H9 (cell line): ENCODE data around the gene LGALS9C. TPM values are rescaled to one million over a fixed set of nuclear protein-coding genes. Genes with fewer than 3 reads are reported as not detected.
"Not testable (repeated sequence)": the region's sequence is repeated elsewhere in the genome, so short reads cannot be mapped to it uniquely, and the experiment has no call there.

ENCODE experiments used
- DNase-seq: peaks from one replicate; pipeline ENCODE4 v3.0.0-alpha.2; 2017
- H2AFZ ChIP-seq: one replicate; pipeline ENCODE4 v1.6.1; 2013; ENCODE audit warnings: mild to moderate bottlenecking, low read length, control low read depth, moderate library complexity
- H2AK5ac ChIP-seq: 2 replicates; pipeline ENCODE4 v1.6.1; 2013; ENCODE audit warnings: low read length, control low read depth, mixed read lengths; ENCODE audit not compliant: insufficient read length
- H2BK120ac ChIP-seq: one replicate; pipeline ENCODE4 v1.6.1; 2013; ENCODE audit warnings: low read depth, mild to moderate bottlenecking, low read length, control low read depth, inconsistent platforms; ENCODE audit not compliant: poor library complexity, severe bottlenecking
- H2BK12ac ChIP-seq: 2 replicates; pipeline ENCODE4 v1.6.1; 2013; ENCODE audit warnings: low read length, control low read depth, mixed read lengths, low read depth; ENCODE audit not compliant: insufficient read length
- H2BK15ac ChIP-seq: 2 replicates; pipeline ENCODE4 v1.6.1; 2013; ENCODE audit warnings: low read depth, low read length, control low read depth
- H2BK20ac ChIP-seq: one replicate; pipeline ENCODE4 v1.6.1; 2013; ENCODE audit warnings: low read depth, mild to moderate bottlenecking, low read length, control low read depth, inconsistent platforms; ENCODE audit not compliant: poor library complexity, severe bottlenecking
- H2BK5ac ChIP-seq: 2 replicates; pipeline ENCODE4 v1.6.1; 2013; ENCODE audit warnings: low read length, control low read depth, mixed read lengths; ENCODE audit not compliant: insufficient read length
- H3K14ac ChIP-seq: 2 replicates; pipeline ENCODE4 v1.6.1; 2013; ENCODE audit warnings: low read length, control low read depth; ENCODE audit not compliant: insufficient read depth
- H3K18ac ChIP-seq: 2 replicates; pipeline ENCODE4 v1.6.1; 2013; ENCODE audit warnings: low read depth, mild to moderate bottlenecking, mixed read lengths, low read length, control low read depth; ENCODE audit not compliant: insufficient read length
- H3K23ac ChIP-seq: 2 replicates; pipeline ENCODE4 v1.6.1; 2013; ENCODE audit warnings: low read length, control low read depth, mixed read lengths, low read depth; ENCODE audit not compliant: insufficient read length
- H3K23me2 ChIP-seq: 2 replicates; pipeline ENCODE4 v1.6.1; 2013; ENCODE audit warnings: low read depth, mild to moderate bottlenecking, mixed read lengths, low read length, control low read depth; ENCODE audit not compliant: insufficient read length, poor library complexity, severe bottlenecking
- H3K27ac ChIP-seq: 2 replicates; pipeline ENCODE4 v1.5.1; 2013; ENCODE audit warnings: low read length, control low read depth, mixed read lengths, low read depth; ENCODE audit not compliant: insufficient read length
- H3K27me3 ChIP-seq: 2 replicates; pipeline ENCODE4 v1.6.1; 2013; ENCODE audit warnings: low read length, control low read depth, inconsistent platforms; ENCODE audit not compliant: insufficient read depth
- H3K4ac ChIP-seq: 2 replicates; pipeline ENCODE4 v1.6.1; 2013; ENCODE audit warnings: low read depth, mild to moderate bottlenecking, control low read depth, inconsistent platforms, low read length, moderate library complexity
- H3K4me1 ChIP-seq: 2 replicates; pipeline ENCODE4 v1.6.1; 2013; ENCODE audit warnings: low read length, control low read depth, inconsistent platforms; ENCODE audit not compliant: insufficient read depth
- H3K4me2 ChIP-seq: 2 replicates; pipeline ENCODE4 v1.6.1; 2013; ENCODE audit warnings: low read length, control low read depth, mixed read lengths; ENCODE audit not compliant: insufficient read length, insufficient read depth
- H3K56ac ChIP-seq: 2 replicates; pipeline ENCODE4 v1.6.1; 2013; ENCODE audit warnings: low read depth, mild to moderate bottlenecking, mixed read lengths, low read length, control low read depth; ENCODE audit not compliant: insufficient read length
- H3K79me1 ChIP-seq: 2 replicates; pipeline ENCODE4 v1.6.1; 2013; ENCODE audit warnings: low read depth, mild to moderate bottlenecking, moderate library complexity, low read length, control low read depth, inconsistent platforms; ENCODE audit not compliant: insufficient read depth, poor library complexity, severe bottlenecking
- H3K79me2 ChIP-seq: 2 replicates; pipeline ENCODE4 v1.6.1; 2013; ENCODE audit warnings: low read length, control low read depth, inconsistent platforms; ENCODE audit not compliant: insufficient read depth
- H3K9ac ChIP-seq: 2 replicates; pipeline ENCODE4 v1.6.1; 2013; ENCODE audit warnings: low read length, control low read depth, mixed read lengths; ENCODE audit not compliant: insufficient read length; ENCODE audit errors: extremely low read depth
- H3K9me3 ChIP-seq: one replicate; pipeline ENCODE4 v1.6.1; 2013; ENCODE audit warnings: low read depth, low read length, inconsistent platforms; ENCODE audit not compliant: control insufficient read depth
- H3T11ph ChIP-seq: one replicate; pipeline ENCODE4 v1.6.1; 2013; ENCODE audit warnings: mild to moderate bottlenecking, low read length, control low read depth, inconsistent platforms
- H4K20me1 ChIP-seq: one replicate; pipeline ENCODE4 v1.6.1; 2013; ENCODE audit not compliant: control insufficient read depth, insufficient read length, insufficient read depth
- H4K5ac ChIP-seq: 2 replicates; pipeline ENCODE4 v1.6.1; 2013; ENCODE audit warnings: low read depth, mild to moderate bottlenecking, mixed read lengths, low read length, control low read depth; ENCODE audit not compliant: insufficient read length
- H4K8ac ChIP-seq: replicated peaks from 2 replicates; pipeline ENCODE4 v1.6.1; 2013; ENCODE audit warnings: low read length, control low read depth, mixed read lengths, low read depth; ENCODE audit not compliant: insufficient read length
- H4K91ac ChIP-seq: 2 replicates; pipeline ENCODE4 v1.6.1; 2013; ENCODE audit warnings: low read depth, mild to moderate bottlenecking, moderate library complexity, mixed read lengths, low read length, control low read depth; ENCODE audit not compliant: insufficient read length
- H3K27ac Mint-ChIP-seq, 3 experiments: 2 replicates in 2 of 3; 3 replicates in 1 of 3; pipeline ENCODE4 v1.8.0; 2020 to 2021; ENCODE audit warnings: mixed read lengths in 3 of 3, mild to moderate bottlenecking in 1 of 3, moderate library complexity in 1 of 3
- H3K27me3 Mint-ChIP-seq: 2 replicates; pipeline ENCODE4 v1.8.0; 2021; ENCODE audit warnings: low read depth, mild to moderate bottlenecking, moderate library complexity, mixed read lengths
- H3K36me3 Mint-ChIP-seq, 3 experiments: 2 replicates in 2 of 3; 3 replicates in 1 of 3; pipeline ENCODE4 v1.8.0; 2020 to 2021; ENCODE audit warnings: low read depth in 3 of 3, mixed read lengths in 3 of 3; ENCODE audit not compliant: insufficient read depth in 1 of 3
- H3K4me1 Mint-ChIP-seq, 2 experiments: 2 replicates each; pipeline ENCODE4 v1.8.0; 2020; ENCODE audit warnings: mixed read lengths in 2 of 2
- H3K4me3 Mint-ChIP-seq, 2 experiments: 2 replicates in 1 of 2; 3 replicates in 1 of 2; pipeline ENCODE4 v1.8.0; 2020 to 2021; ENCODE audit warnings: mild to moderate bottlenecking in 2 of 2, mixed read lengths in 2 of 2, moderate library complexity in 1 of 2
- H3K9me3 Mint-ChIP-seq, 2 experiments: 2 replicates in 1 of 2; 3 replicates in 1 of 2; pipeline ENCODE4 v1.8.0; 2020; ENCODE audit warnings: mild to moderate bottlenecking in 2 of 2, mixed read lengths in 2 of 2, moderate library complexity in 1 of 2
- WGBS: extraction: QIAGEN DNeasy Blood & Tissue Kit; methylation state at CpG from one replicate; pipeline ENCODE4 v1.1.7; 2013; ENCODE audit warnings: missing lambda C conversion rate, low lambda C conversion rate, mixed read lengths; ENCODE audit not compliant: insufficient read length; ENCODE audit errors: extremely low coverage; 5-methylcytosine and 5-hydroxymethylcytosine counted together
- total RNA-seq: library from RNA; stranded (reverse); gene quantifications from 2 replicates; pipeline ENCODE4 v1.2.1, GENCODE V29; 2021
- TF ChIP-seq, protein P1 (sequence below): fragments of 200-600 bp; sonication (generic); conservative IDR thresholded peaks from 3 replicates; pipeline ENCODE4 v1.8.0; 2021; ENCODE audit warnings: antibody characterized with exemption, mild to moderate bottlenecking

The LGALS9C gene
- total RNA-seq, 1 experiment from 2014 or later, result not detected

DNA sequence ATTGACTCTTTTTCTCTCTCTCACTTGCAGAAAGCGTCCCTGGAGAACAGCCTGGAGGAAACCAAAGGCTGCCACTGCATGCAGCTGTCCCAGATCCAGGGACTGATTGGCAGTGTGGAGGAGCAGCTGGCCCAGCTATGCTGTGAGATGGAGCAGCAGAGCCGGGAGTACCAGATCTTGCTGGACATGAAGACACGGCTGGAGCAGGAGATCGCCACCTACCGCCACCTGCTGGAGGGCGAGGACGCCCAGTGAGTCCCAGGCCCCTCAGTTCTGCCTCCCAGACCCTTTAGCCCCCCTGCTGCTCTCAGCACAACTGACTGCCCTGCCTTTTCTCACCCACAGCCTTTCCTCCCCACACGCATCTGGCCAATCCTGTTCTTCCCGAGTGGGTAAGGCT, 34.5 kb upstream of the LGALS9C start:
- not testable (repeated sequence) for DNase-seq

DNA sequence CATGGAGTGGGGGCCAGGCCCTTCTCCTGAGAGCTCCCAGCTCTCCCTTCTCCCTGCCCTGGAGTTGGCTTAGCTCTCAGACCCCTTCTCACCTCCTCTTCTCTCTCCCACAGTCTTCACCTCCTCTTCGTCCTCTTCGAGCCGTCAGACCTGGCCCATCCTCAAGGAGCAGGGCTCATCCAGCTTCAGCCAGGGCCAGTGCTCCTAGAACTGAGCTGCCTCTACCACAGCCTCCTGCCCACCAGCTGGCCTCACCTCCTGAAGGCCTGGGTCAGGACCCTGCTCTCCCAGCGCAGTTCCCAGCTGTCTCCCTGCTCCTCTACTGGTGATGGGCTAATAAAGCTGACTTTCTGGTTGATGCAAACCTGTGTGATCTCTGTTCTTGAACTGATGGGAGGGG, 34.1 kb upstream of the LGALS9C start:
- not testable (repeated sequence) for H4K5ac ChIP-seq, H3K56ac ChIP-seq, H2BK15ac ChIP-seq, H3K36me3 Mint-ChIP-seq, H3T11ph ChIP-seq, H2AK5ac ChIP-seq, H3K9ac ChIP-seq, H2BK5ac ChIP-seq, H3K23ac ChIP-seq, H3K9me3 Mint-ChIP-seq, H3K79me1 ChIP-seq, H2BK12ac ChIP-seq, H3K27me3 Mint-ChIP-seq, DNase-seq, H3K27me3 ChIP-seq, H3K4me1 ChIP-seq, H3K14ac ChIP-seq, H3K79me2 ChIP-seq, H3K9me3 ChIP-seq, H2BK20ac ChIP-seq, H3K23me2 ChIP-seq, H3K4me3 Mint-ChIP-seq, H3K4ac ChIP-seq, H3K4me2 ChIP-seq, H4K91ac ChIP-seq, H4K8ac ChIP-seq, H3K27ac Mint-ChIP-seq, H2BK120ac ChIP-seq, H2AFZ ChIP-seq, H3K27ac ChIP-seq, H3K18ac ChIP-seq, H3K4me1 Mint-ChIP-seq, H4K20me1 ChIP-seq
- no CpG with 5 or more reads among the region's 4 CpGs for WGBS

More for the DNA sequence above, 34.5 kb upstream of the LGALS9C start:
- H4K91ac ChIP-seq, H2BK20ac ChIP-seq, H2BK120ac ChIP-seq, H3T11ph ChIP-seq, H3K27ac ChIP-seq, H3K9me3 Mint-ChIP-seq, H3K4me3 Mint-ChIP-seq, H3K4ac ChIP-seq, H3K79me1 ChIP-seq, H3K56ac ChIP-seq, H3K27me3 ChIP-seq, H2AK5ac ChIP-seq, H3K36me3 Mint-ChIP-seq, H3K23me2 ChIP-seq, H4K20me1 ChIP-seq, H3K4me1 Mint-ChIP-seq, H3K4me2 ChIP-seq, H3K18ac ChIP-seq, H4K8ac ChIP-seq, H3K23ac ChIP-seq, H3K79me2 ChIP-seq, H4K5ac ChIP-seq, H2AFZ ChIP-seq, H2BK12ac ChIP-seq, H3K9me3 ChIP-seq, H3K27me3 Mint-ChIP-seq, H2BK15ac ChIP-seq, H3K4me1 ChIP-seq, H3K9ac ChIP-seq, H3K27ac Mint-ChIP-seq, H3K14ac ChIP-seq, H2BK5ac ChIP-seq: not testable (repeated sequence)
- WGBS, result no CpG with 5 or more reads among the region's 9 CpGs
- TF ChIP-seq, protein P1, sequence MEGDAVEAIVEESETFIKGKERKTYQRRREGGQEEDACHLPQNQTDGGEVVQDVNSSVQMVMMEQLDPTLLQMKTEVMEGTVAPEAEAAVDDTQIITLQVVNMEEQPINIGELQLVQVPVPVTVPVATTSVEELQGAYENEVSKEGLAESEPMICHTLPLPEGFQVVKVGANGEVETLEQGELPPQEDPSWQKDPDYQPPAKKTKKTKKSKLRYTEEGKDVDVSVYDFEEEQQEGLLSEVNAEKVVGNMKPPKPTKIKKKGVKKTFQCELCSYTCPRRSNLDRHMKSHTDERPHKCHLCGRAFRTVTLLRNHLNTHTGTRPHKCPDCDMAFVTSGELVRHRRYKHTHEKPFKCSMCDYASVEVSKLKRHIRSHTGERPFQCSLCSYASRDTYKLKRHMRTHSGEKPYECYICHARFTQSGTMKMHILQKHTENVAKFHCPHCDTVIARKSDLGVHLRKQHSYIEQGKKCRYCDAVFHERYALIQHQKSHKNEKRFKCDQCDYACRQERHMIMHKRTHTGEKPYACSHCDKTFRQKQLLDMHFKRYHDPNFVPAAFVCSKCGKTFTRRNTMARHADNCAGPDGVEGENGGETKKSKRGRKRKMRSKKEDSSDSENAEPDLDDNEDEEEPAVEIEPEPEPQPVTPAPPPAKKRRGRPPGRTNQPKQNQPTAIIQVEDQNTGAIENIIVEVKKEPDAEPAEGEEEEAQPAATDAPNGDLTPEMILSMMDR, result peak; percentile 39; the same call in 2 of the 3 replicates
